Astrocyte of the cerebellum (primary cell): ENCODE measurements around the gene PLIN1.

ENCODE experiments used
- DNase-seq: peaks from one replicate; pipeline ENCODE4 v3.0.0-alpha.2; 2011; ENCODE audit warnings: low read depth
- H3K4me3 ChIP-seq: 2 replicates; pipeline ENCODE4 v1.5.1; 2011; ENCODE audit warnings: mild to moderate bottlenecking, low read depth, low read length, moderate library complexity
- CTCF ChIP-seq: IDR thresholded peaks from 2 replicates; pipeline ENCODE4 v1.5.1; 2012; ENCODE audit warnings: low read length, low read depth, moderate library complexity, mild to moderate bottlenecking; ENCODE audit errors: missing control alignments
- in situ Hi-C: cut with HindIII; loops from 2 replicates; pipeline ENCODE4 v1.10.0; 2017; ENCODE audit warnings: low sequenced_read_pairs

Gene PLIN1

GRCh38 chr15:89654847-89655805 is 24.0 kb downstream of the PLIN1 start, which contains the start of gene KIF7:
Gene KIF7 (minus strand): TSS chr15:89655467. CDS start chr15:89652930, 2,537 bp downstream.
- peak within 1 kb of the TSS; percentile 76 for H3K4me3 ChIP-seq
- DNase-seq = peak; percentile 13
- no peak for TF ChIP-seq CTCF
- in situ Hi-C loops = no loop called here

GRCh38 chr15:89654301-89654761 is 24.8 kb downstream of the PLIN1 start:
- peak overlapping the region; percentile 76 for H3K4me3 ChIP-seq
- in situ Hi-C loops = no loop called here
- TF ChIP-seq CTCF = no peak
- no peak for DNase-seq

GRCh38 chr15:89653578-89653977 is 25.6 kb downstream of the PLIN1 start:
- no peak for TF ChIP-seq CTCF
- no peak overlapping the region for H3K4me3 ChIP-seq
- DNase-seq = no peak
- in situ Hi-C loops = no loop called here

- no peak overlapping the region for H3K4me3 ChIP-seq
- in situ Hi-C loops = no loop called here
- DNase-seq = no peak
- no peak for TF ChIP-seq CTCF
Measured at GRCh38 chr15:89652666-89653065, 26.5 kb downstream of the PLIN1 start.

GRCh38 chr15:89652131-89652530 is 27.0 kb downstream of the PLIN1 start:
- TF ChIP-seq CTCF = no peak
- in situ Hi-C loops = no loop called here
- no peak for DNase-seq

GRCh38 chr15:89649716-89650115 is 29.5 kb downstream of the PLIN1 start:
- in situ Hi-C loops = no loop called here
- TF ChIP-seq CTCF = no peak
- DNase-seq = no peak
- no peak overlapping the region for H3K4me3 ChIP-seq

More at GRCh38 chr15:89652131-89652530, 27.0 kb downstream of the PLIN1 start:
- no peak overlapping the region for H3K4me3 ChIP-seq
